ENCODE data around the gene MEGF9. TPM values are rescaled to one million over a fixed set of nuclear protein-coding genes. Genes with fewer than 3 reads are reported as not detected.

Gene MEGF9
- polyA plus RNA-seq, 1 of the 3 experiments (the other 2 are of a cell fraction): 1.8 TPM

- Histone ChIP-seq H3F3A (replicated peaks; ENCODE audit: insufficient read depth) (no peaks in the 10 kb centered on the region), H4K20me1 (ENCODE audit: insufficient read depth) (no peaks in the 10 kb centered on the region), H3K27me3 (ENCODE audit: insufficient read depth) (no peaks in the 10 kb centered on the region), H3K79me2 (ENCODE audit: insufficient read depth) (no peaks in the 10 kb centered on the region), H3K9me2 (no peaks in the 10 kb centered on the region), H3K9ac (no peak overlapping the region), H3K27ac (ENCODE audit: low read depth in 2 of 2, low read length in 1 of 2) (no peak overlapping the region), H3K36me3 (replicated peaks in 1 of 2; ENCODE audit: control insufficient read depth in 1 of 2, insufficient read depth in 2 of 2, low read length in 1 of 2) (no peaks in the 10 kb centered on the region), H3K4me1 (ENCODE audit: control insufficient read depth in 1 of 2, insufficient read depth in 2 of 2, low read depth in 1 of 2, low read length in 1 of 2) (no peaks in the 10 kb centered on the region), H3K4me3 (ENCODE audit: low read depth in 2 of 2, low read length in 1 of 2) (no peak overlapping the region), H2AFZ (ENCODE audit: low read depth) (no peak overlapping the region), H3K4me2 (no peak overlapping the region), H3K9me3 (no peaks in the 10 kb centered on the region)
- DNase-seq: no peak
- POLR2A ChIA-PET: interaction anchor here (0.6 kb wide), 1 partner anchor 110 kb away, joined by 3 read pairs; no protein-coding TSS in a partner anchor
- WGBS (ENCODE audit: low lambda C conversion rate): 80% methylated on average over 3 of the region's 3 CpGs
- TF ChIP-seq RAD21 (IDR thresholded peaks at IDR 0.05; ENCODE audit: low read length): no peak
- TF ChIP-seq CTCF (IDR thresholded peaks at IDR 0.05): no peak
- TF ChIP-seq YY1 (IDR thresholded peaks at IDR 0.05; ENCODE audit: low read depth): no peak
- no peak for TF ChIP-seq MEF2A (IDR thresholded peaks at IDR 0.05; ENCODE audit: borderline replicate concordance, low read depth)
- no peak for TF ChIP-seq FOXJ3 (CRISPR knock-in tag; IDR thresholded peaks at IDR 0.05)
- TF ChIP-seq MAX (IDR thresholded peaks at IDR 0.05; ENCODE audit: low read depth): no peak
- TF ChIP-seq EP300 (IDR thresholded peaks at IDR 0.05; ENCODE audit: borderline replicate concordance in 1 of 2, low read depth in 1 of 2, low read length in 1 of 2): no peak
- TF ChIP-seq TAF1 (IDR thresholded peaks at IDR 0.05; ENCODE audit: borderline replicate concordance, low read depth, low read length): no peak
- TF ChIP-seq SMC3 (IDR thresholded peaks at IDR 0.05; ENCODE audit: low read depth, low read length): no peak
- TF ChIP-seq NRF1 (IDR thresholded peaks at IDR 0.05; ENCODE audit: low read depth, low read length): no peak
- no peak for TF ChIP-seq CHD2 (IDR thresholded peaks at IDR 0.05; ENCODE audit: low read length, partially characterized antibody)
- TF ChIP-seq PBX3 (IDR thresholded peaks at IDR 0.05): no peak
- CTCF ChIA-PET: interaction anchor here (1.0 kb wide), 1 partner anchor 490 kb away, joined by 3 read pairs; no protein-coding TSS in a partner anchor
Measured at GRCh38 chr9:120723565-120723964, 9.3 kb upstream of the MEGF9 start.

GRCh38 chr9:120720404-120720803 lies 6.1 kb upstream of the MEGF9 start:
- Histone ChIP-seq H3K9me3 (no peaks in the 10 kb centered on the region), H3K27ac (ENCODE audit: low read depth in 2 of 2, low read length in 1 of 2) (no peak overlapping the region), H3F3A (replicated peaks; ENCODE audit: insufficient read depth) (peaks cover 8% of the 10 kb centered on the region), H3K9ac (no peak overlapping the region), H3K27me3 (ENCODE audit: insufficient read depth) (no peaks in the 10 kb centered on the region), H4K20me1 (ENCODE audit: insufficient read depth) (no peaks in the 10 kb centered on the region), H3K36me3 (replicated peaks in 1 of 2; ENCODE audit: control insufficient read depth in 1 of 2, insufficient read depth in 2 of 2, low read length in 1 of 2) (no peaks in the 10 kb centered on the region), H3K4me3 (ENCODE audit: low read depth in 2 of 2, low read length in 1 of 2) (no peak overlapping the region), H3K79me2 (ENCODE audit: insufficient read depth) (no peaks in the 10 kb centered on the region), H2AFZ (ENCODE audit: low read depth) (no peak overlapping the region), H3K4me2 (no peak overlapping the region), H3K4me1 (ENCODE audit: control insufficient read depth in 1 of 2, insufficient read depth in 2 of 2, low read depth in 1 of 2, low read length in 1 of 2) (peaks cover 2 to 4% of the 10 kb centered on the region in 2 experiments; a peak in 2 of 4 replicates), H3K9me2 (no peaks in the 10 kb centered on the region)
- POLR2A ChIA-PET: no interaction called here
- 93% methylated on average over 3 of the region's 4 CpGs for WGBS (ENCODE audit: low lambda C conversion rate)
- DNase-seq: no peak
- CTCF ChIA-PET: no interaction called here
- no peak for TF ChIP-seq PBX3 (IDR thresholded peaks at IDR 0.05)
- no peak for TF ChIP-seq GABPA (IDR thresholded peaks at IDR 0.05; ENCODE audit: low read depth)
- TF ChIP-seq USF1 (IDR thresholded peaks at IDR 0.05; ENCODE audit: borderline replicate concordance, low read depth): no peak
- no peak for TF ChIP-seq SIN3A (IDR thresholded peaks at IDR 0.05; ENCODE audit: borderline replicate concordance, low read depth, low read length)
- no peak for TF ChIP-seq CHD2 (IDR thresholded peaks at IDR 0.05; ENCODE audit: low read length, partially characterized antibody)
- TF ChIP-seq RAD21 (IDR thresholded peaks at IDR 0.05; ENCODE audit: low read length): no peak
- no peak for TF ChIP-seq YY1 (IDR thresholded peaks at IDR 0.05; ENCODE audit: low read depth)
- no peak for TF ChIP-seq TAF1 (IDR thresholded peaks at IDR 0.05; ENCODE audit: borderline replicate concordance, low read depth, low read length)
- TF ChIP-seq TCF12 (IDR thresholded peaks at IDR 0.05): no peak

All from SK-N-SH (cell line).